Stimulated activated CD8-positive, alpha-beta memory T cell treated with anti-CD3 and anti-CD28 coated beads, Interleukin-12 subunit alpha, Interleukin-12 subunit beta, amount 100 ng/mL, for 4 hours (primary cell): ENCODE data around the gene PDE10A.
"Not testable (repeated sequence)": the region's sequence is repeated elsewhere in the genome, so short reads cannot be mapped to it uniquely, and the experiment has no call there.

ENCODE experiments used
- DNase-seq: peaks from one replicate; pipeline ENCODE4 v3.0.0-alpha.2; 2020; ENCODE audit warnings: low read depth

The PDE10A gene

GRCh38 chr6:165624871-165625639 lies 38.0 kb downstream of the PDE10A start:
- DNase-seq, result no peak

DNA sequence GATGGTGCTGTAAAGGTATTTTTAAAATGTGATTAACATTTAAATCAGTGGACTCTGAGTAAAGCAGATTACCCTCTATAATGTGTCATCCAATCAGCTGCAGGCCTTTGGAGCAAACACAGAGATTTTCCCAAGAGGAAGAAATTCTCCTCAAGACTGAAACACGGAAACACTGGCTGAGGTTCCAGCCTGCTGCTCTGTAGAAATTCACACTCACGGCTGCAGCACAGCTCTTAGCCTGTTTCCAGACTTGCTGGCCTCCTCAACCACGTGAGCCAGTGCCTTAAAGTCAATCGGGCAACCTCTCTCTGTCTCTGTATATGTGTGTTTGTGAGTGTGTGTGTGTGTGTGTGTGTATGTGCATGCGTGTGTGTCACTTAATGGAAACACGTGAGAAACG lies 41.1 kb downstream of the PDE10A start:
- no peak for DNase-seq

DNA sequence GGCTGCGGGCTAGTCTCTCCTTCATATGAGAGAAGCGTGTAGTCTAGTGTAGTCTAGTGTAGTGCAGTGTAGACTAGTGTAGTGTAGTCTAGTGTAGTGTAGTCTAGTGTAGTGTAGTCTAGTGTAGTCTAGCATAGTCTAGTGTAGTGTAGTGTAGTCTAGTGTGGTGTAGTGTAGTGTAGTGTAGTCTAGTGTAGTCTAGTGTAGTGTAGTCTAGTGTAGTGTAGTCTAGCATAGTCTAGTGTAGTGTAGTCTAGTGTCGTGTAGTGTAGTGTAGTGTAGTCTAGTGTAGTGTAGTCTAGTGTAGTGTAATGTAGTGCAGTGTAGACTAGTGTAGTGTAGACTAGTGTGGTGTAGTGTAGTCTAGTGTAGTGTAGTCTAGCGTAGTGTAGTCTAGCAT lies 44.1 kb downstream of the PDE10A start:
- not testable (repeated sequence) for DNase-seq

GRCh38 chr6:165618241-165618640 lies 44.8 kb downstream of the PDE10A start:
- no peak for DNase-seq

DNA sequence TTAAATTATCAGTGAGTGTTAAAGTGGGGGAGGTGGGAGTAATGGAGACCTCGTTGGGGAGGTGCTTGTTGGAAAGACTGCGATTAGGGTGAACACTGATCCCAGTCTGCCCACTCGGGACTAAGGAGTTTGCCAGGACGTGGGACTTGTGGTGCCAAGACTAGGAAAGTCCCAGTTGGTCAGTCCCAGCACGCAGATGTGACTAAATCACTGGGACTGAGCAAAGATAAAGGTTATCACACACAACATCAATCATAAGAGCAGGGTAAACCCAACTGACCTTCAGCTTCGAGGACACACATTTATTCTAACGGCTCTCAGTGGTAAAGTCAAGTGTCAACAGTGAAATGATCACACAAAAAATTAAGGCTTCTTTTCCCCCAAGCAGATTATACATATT lies 45.5 kb downstream of the PDE10A start:
- no peak for DNase-seq

DNA sequence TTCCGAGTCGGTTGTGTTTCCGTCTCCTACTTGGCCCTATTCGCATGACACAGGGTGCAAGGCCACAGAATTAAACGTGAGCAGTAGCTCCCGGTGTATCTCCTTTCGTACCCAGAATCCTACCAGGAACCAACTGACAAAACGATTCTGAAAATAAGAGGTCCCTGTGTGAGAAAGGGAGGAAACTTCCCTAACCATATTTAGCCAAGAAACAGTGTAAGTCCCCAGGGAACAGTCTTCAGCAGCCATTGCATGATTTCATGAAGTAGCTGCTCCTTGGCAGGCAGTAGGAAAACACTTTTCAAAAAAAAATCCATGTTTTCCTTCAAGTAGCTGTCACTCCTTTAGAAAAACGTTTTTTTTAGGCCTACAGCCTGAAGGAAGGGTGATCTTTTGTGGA lies 46.9 kb downstream of the PDE10A start:
- no peak for DNase-seq

DNA sequence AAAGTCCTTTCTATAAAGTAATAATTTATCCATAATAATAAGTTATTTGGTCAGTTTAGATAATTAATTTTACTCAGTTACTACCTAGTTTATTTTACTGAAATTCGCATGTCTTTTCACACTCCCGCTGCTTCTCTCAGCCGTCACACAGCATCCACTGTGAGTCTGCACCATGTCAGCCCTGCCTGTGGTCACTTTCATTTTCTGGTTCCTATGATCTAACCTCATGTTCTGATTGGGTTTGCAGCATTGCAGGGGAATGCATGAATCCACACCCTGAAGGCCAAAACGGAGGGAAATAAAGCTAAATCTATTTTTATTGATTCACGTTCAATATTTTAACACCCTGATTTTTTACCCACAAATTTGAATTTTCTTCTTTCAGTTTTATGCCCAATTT lies 47.4 kb downstream of the PDE10A start:
- DNase-seq, result no peak

- DNase-seq, result no peak
These were observed 51.7 kb downstream of the PDE10A start for GRCh38 chr6:165611294-165611693.

DNA sequence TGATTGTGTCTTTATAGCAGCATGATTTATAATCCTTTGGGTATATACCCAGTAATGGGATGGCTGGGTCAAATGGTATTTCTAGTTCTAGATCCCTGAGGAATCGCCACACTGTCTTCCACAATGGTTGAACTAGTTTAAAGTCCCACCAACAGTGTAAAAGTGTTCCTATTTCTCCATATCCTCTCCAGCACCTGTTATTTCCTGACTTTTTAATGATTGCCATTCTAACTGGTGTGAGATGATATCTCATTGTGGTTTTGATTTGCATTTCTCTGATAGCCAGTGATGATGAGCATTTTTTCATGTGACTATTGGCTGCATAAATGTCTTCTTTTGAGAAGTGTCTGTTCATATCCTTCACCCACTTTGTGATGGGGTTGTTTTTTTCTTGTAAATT lies 54.5 kb downstream of the PDE10A start:
- not testable (repeated sequence) for DNase-seq

GRCh38 chr6:165606740-165607008 lies 56.4 kb downstream of the PDE10A start:
- DNase-seq, result no peak

GRCh38 chr6:165605901-165606739 lies 56.9 kb downstream of the PDE10A start:
- DNase-seq, result no peak

DNA sequence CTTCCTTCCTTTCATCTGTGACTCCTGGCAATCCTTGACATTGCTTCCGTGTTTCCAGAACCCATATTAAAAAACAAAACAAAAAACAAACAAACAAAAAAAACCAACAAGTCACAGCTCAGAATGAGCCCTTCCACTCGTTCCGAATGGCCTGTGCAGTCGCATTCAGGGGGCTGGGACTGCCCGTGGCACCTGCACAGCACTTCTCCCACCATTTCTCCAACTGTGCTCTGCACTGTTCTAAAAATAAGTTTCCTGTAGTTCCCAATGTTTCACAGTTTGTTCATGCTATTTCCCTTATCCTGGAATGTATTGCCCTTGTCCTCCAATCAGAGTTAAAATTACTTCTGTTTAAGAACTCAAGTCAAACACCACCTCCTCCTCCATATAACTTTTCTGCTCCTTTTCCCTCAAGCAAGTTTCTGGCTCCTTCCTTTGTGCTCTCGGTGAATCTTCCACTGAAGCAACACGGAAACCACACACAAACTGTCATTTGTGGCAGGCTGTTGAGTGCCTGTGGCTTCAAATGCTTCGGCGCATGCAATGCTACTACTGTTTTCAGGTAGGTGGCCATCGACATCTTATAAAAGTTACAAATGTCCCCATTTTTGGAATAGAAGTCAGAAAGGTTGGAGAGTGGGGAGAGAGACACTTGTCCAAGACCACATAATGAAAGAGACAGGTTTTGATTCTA lies 57.7 kb downstream of the PDE10A start:
- DNase-seq, result no peak

GRCh38 chr6:165602291-165602690 lies 60.8 kb downstream of the PDE10A start:
- no peak for DNase-seq

- DNase-seq, result no peak
These were observed 62.4 kb downstream of the PDE10A start for GRCh38 chr6:165600606-165601005.

DNA sequence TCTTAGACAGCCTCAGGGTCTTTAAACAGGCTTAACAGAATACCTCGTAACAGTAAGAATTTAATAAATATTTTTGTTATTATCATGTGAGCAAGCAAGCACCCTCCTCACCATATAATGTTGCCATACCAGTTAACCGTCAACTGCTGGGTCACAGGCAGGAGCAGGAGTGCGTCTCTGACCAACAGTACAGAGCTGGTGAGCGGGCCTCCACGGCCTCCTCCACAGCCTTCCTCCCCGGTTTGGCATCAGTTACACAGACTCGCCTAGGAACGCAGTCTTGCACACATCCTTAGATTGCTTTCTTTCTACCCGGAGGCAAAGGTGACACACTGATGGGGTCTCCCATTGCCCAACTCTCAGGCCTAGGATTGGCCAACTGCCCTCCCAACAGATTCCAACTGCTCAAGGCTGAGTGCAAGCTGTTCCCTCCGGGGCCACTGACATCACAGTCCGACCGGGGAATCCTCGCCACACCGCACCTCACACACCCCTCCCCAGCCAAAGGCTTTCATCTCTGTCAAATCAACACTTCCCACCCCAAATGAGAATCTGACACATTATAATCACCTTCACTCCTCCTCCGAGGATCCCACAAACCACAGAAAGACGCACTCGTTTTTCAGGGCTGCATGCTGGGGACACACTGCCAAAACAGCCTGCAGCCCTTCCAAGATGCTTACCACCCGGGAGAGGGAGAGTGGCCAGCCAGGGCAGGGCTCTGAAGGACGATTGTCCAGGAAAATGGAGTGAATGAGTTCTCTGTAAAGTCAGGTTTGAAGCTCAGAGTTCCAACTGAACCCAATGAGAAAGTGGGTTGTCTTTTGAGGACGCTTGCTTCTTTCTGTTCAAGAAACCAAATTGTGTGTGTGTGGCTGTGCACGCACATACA lies 63.2 kb downstream of the PDE10A start:
- no peak for DNase-seq

DNA sequence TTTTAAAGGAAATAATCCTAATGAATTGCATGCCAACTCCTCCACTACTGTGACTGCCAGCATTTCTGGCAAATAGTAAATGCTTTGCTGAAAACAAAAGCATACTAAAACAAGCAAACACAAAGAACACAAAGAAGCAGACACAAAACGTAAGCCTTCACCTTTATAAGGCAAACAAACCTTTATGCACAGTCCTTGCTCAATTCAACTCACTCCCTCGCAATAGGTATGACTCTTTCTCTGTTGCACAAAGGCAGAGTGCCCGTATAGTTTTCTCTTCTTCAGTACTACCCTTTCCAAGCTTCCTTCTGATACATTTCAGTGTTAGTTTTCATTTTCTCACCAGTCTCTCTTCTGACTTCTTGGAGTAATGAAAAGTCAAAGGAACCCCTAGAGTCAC lies 63.9 kb downstream of the PDE10A start:
- no peak for DNase-seq

DNA sequence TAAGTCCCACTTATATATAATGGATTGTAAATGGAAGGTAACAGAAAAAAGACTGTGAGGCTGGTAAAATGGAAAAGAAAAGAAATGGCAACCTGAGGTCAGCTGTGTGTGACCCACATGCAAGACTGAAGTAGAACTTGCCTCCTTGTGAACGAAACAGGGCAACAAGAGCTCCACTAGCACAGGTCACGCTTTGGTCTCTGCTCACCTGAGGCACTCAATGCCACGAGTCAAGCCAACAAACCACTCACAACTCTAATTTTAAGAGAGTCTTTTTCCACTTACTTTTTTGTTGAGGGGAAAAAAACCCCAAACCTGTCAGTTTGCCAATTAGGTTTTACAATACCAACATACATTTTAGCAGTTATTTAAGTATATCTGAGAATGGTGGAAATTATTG lies 65.2 kb downstream of the PDE10A start:
- no peak for DNase-seq

DNA sequence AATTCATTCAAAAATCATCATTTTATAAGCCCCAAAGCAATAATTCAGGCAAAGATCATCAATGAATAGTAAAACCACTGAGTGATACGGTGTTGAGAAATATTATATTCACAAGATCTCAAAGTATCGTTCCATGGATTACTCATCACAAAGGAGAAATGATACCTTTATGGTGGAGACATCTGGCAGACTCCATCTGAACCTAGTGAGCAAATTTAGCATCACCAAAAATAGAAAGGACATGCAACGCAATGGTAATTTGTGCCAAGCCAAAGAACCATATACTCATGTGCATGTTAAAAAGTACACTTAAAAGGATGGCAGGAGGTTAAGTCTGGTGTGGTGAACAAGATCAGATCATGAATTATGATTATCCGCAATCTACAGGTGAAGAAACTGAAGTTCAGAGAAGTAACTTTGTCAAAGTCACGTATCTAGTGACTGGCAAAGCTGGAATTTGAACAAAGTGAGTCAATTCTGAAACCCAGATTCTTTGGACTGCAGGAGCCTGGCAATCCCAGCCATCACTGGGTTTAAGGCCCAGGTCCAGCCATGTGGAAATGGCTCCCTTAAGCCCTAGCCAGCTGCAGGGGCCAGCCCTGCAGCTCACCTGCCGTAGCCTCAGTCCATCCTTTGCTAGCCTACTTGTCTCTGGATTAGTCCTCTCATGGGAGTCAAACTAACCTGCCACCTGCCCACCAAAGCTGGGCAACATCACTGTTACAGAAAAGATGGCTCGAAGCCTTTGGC lies 68.3 kb downstream of the PDE10A start:
- DNase-seq, result no peak

DNA sequence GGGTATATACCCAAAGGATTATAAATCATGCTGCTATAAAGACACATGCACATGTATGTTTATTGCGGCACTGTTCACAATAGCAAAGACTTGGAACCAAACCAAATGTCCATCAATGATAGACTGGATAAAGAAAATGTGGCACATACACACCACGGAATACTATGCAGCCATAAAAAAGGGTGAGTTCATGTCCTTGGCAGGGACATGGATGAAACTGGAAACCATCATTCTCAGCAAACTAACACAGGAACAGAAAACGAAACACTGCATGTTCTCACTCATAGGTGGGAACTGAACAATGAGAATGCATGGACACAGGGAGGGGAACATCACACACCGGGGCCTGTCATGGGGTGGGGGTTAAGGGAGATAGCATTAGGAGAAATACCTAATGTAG lies 70.1 kb downstream of the PDE10A start:
- not testable (repeated sequence) for DNase-seq

DNA sequence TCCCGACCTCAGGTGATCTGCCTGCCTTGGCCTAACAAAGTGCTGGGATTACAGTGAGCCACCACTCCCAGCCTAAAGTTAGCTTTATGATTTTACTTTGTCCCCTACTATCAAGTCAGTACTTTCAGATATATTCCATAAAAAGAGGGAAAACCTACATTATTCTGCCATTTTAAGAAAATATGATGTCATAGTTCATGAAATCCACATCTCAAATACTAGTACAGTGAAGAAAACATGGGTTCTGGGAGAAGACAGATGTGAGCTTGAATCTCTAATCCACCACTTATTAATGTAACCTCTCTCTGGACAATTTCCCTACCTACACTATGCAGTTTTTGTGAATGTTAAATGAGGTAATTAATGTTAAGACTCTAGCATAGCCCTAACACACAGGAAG lies 74.5 kb downstream of the PDE10A start:
- no peak for DNase-seq

DNA sequence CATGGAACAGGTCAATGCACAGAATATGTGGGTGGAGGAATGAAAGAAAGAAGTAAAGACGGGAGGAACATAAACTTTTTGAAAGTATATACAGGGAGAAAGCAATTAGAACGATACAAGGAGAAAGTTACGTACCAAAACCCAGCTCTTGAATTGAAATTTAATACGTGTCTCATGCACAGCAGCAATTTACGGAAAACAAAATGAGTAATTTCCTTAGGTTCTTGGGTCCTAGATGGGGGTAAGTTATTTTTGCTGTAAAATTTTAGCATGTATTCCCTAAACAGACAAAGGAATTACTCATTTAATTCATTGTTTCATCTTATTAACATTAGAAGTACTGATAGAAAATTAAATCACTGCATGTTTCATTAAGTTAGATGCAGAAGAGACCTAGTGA lies 75.8 kb downstream of the PDE10A start:
- no peak for DNase-seq
